K562 (cell line): Measurements from ENCODE around the gene CEP85L. TPM values are rescaled to one million over a fixed set of nuclear protein-coding genes. Genes with fewer than 3 reads are reported as not detected.
A peak's percentile ranks its signal among the peaks of the same experiment; 100 is the strongest.

ENCODE experiments used
- ATAC-seq: fragments of 200-7000 bp; cut with Tn5 transposase; 3 replicates; pipeline ENCODE4 v1.9.1; 2020; ENCODE audit warnings: moderate library complexity
- BruUV-seq: library from RNA; stranded (reverse); fragments of 400-500 nt; replicated peaks from 2 replicates; lab custom pipeline; 2021; lab: Mats Ljungman, UMichigan
- CTCF ChIA-PET: fragments of 300-600 bp; formaldehyde crosslinking; extraction: SDS; loops from one replicate; lab custom pipeline; 2021; ENCODE audit warnings: low intra/inter-chr PET ratio; lab: Yijun Ruan, JAX
- POLR2A ChIA-PET: fragments of 300-600, 350-650 bp; sonication (Branson Sonifier 250); formaldehyde crosslinking; extraction: SDS; loops from one replicate; lab custom pipeline; 2021; ENCODE audit warnings: antibody characterized with exemption, inconsistent platforms; lab: Yijun Ruan, JAX
- DNase-seq, 4 experiments: peaks; one replicate each; pipeline versions ENCODE4 v3.0.0 to v3.0.0-alpha.2; 2011 to 2018; ENCODE audit warnings: low spot score in 3 of 4, mixed read lengths in 3 of 4; ENCODE audit errors: extremely low read depth in 1 of 4
- FAIRE-seq: peaks from 2 replicates; lab custom pipeline; 2011; peaks lifted over from hg19 to GRCh38; lab: Jason Lieb, UNC
- H2AFZ ChIP-seq: 2 replicates; pipeline ENCODE4 v1.6.0; 2011; ENCODE audit warnings: low read depth, low read length, control low read depth, inconsistent platforms
- H3K27ac ChIP-seq: fragments of 200-600 bp; 3 replicates; pipeline ENCODE4 v1.8.0; 2011; ENCODE audit warnings: low read depth, mild to moderate bottlenecking, control low read depth, inconsistent platforms, low read length, moderate library complexity, mixed read lengths; ENCODE audit errors: extremely low read depth
- H3K27me3 ChIP-seq, 2 experiments: fragments of 300-600 bp in 1 of 2; 2 replicates in 1 of 2; 3 replicates in 1 of 2; pipeline versions ENCODE4 v1.6.0 to v1.8.0; 2011; ENCODE audit warnings: inconsistent platforms in 2 of 2, low read length in 2 of 2, mild to moderate bottlenecking in 1 of 2, mixed read lengths in 1 of 2, moderate library complexity in 1 of 2; ENCODE audit not compliant: control insufficient read depth in 2 of 2, insufficient read depth in 2 of 2
- H3K36me3 ChIP-seq: fragments of 300-600 bp; 3 replicates; pipeline ENCODE4 v1.8.0; 2011; ENCODE audit warnings: mild to moderate bottlenecking, low read length, inconsistent platforms; ENCODE audit not compliant: control insufficient read depth, insufficient read depth
- H3K4me1 ChIP-seq, 2 experiments: fragments of 200-600 bp in 1 of 2; replicated peaks in 1 of 2; 2 replicates in 1 of 2; 3 replicates in 1 of 2; pipeline versions ENCODE4 v1.5.1 to v1.8.0; 2011; ENCODE audit warnings: inconsistent platforms in 2 of 2, low read length in 2 of 2, mild to moderate bottlenecking in 1 of 2, mixed read lengths in 1 of 2, moderate library complexity in 1 of 2; ENCODE audit not compliant: control insufficient read depth in 2 of 2, insufficient read depth in 2 of 2
- H3K4me2 ChIP-seq: 2 replicates; pipeline ENCODE4 v1.6.1; 2011; ENCODE audit warnings: low read length, control low read depth, inconsistent platforms, mixed read lengths; ENCODE audit not compliant: insufficient read depth
- H3K4me3 ChIP-seq: fragments of 200-600 bp; sonication (generic), shearing (Covaris generic); 2 replicates; pipeline ENCODE4 v1.5.1; 2016; ENCODE audit warnings: control low read depth, inconsistent platforms
- H3K79me2 ChIP-seq: fragments of 200-600 bp; 3 replicates; pipeline ENCODE4 v1.8.0; 2011; ENCODE audit warnings: low read length, inconsistent platforms; ENCODE audit not compliant: control insufficient read depth, insufficient read depth
- H3K9ac ChIP-seq, 2 experiments: 2 replicates each; pipeline versions ENCODE4 v1.6.0 to v1.6.1; 2011; ENCODE audit warnings: low read depth in 2 of 2, low read length in 2 of 2, control low read depth in 1 of 2, inconsistent platforms in 1 of 2, mild to moderate bottlenecking in 1 of 2, mixed read lengths in 1 of 2; ENCODE audit not compliant: insufficient read depth in 1 of 2
- H3K9me1 ChIP-seq: one replicate; pipeline ENCODE4 v1.6.0; 2011; ENCODE audit warnings: inconsistent platforms, mild to moderate bottlenecking, low read length, moderate library complexity; ENCODE audit not compliant: control insufficient read depth, insufficient read depth
- H3K9me3 ChIP-seq: replicated peaks from 2 replicates; pipeline ENCODE4 v1.5.1; 2011; ENCODE audit warnings: low read depth, low read length, inconsistent platforms; ENCODE audit not compliant: control insufficient read depth, insufficient read depth
- H4K20me1 ChIP-seq: replicated peaks from 2 replicates; pipeline ENCODE4 v1.6.1; 2011; ENCODE audit warnings: low read length, inconsistent platforms, mixed read lengths; ENCODE audit not compliant: control insufficient read depth, insufficient read depth
- AFF4 ChIP-seq: sonication (generic); formaldehyde crosslinking; IDR thresholded peaks from 2 replicates; pipeline ENCODE4 v1.8.0; 2023; ENCODE audit warnings: mild to moderate bottlenecking, missing genetic modification reagents
- BRF1 ChIP-seq: IDR thresholded peaks from 3 replicates; pipeline ENCODE4 v1.6.1; 2011; ENCODE audit warnings: borderline replicate concordance, mild to moderate bottlenecking; ENCODE audit not compliant: insufficient read length; ENCODE audit errors: extremely low read depth
- MCM7 ChIP-seq, 2 experiments: fragments of 450-650 bp; IDR thresholded peaks; 2 replicates each; pipeline ENCODE4 v1.6.1; 2016 to 2018
- NFIC ChIP-seq: fragments of 450-650 bp; IDR thresholded peaks from 2 replicates; pipeline ENCODE4 v1.6.1; 2017; ENCODE audit warnings: mild to moderate bottlenecking, inconsistent platforms
- NR2F6 ChIP-seq: fragments of 450-650 bp; formaldehyde crosslinking; IDR thresholded peaks from 2 replicates; pipeline ENCODE4 v1.4.0; 2020; ENCODE audit warnings: mild to moderate bottlenecking
- PBX2 ChIP-seq, 2 experiments: IDR thresholded peaks in 1 of 2; conservative IDR thresholded peaks in 1 of 2; 2 replicates each; pipeline ENCODE4 v1.6.1; 2016; ENCODE audit warnings: low read depth in 2 of 2, mild to moderate bottlenecking in 1 of 2, missing compliant biosample characterization in 1 of 2, missing genetic modification characterization in 1 of 2, moderate library complexity in 1 of 2
- TCFL5 ChIP-seq: fragments of 250-450 bp; sonication (Bioruptor Pico); conservative IDR thresholded peaks from 2 replicates; pipeline ENCODE4 v1.6.1; 2021; ENCODE audit warnings: mild to moderate bottlenecking, moderate library complexity, matching md5 sums
- WGBS: fragments of 100-300 bp; shearing (Covaris generic); methylation state at CpG from one replicate; pipeline ENCODE4 v1.1.6; 2016; ENCODE audit warnings: low coverage, mixed read lengths; ENCODE audit not compliant: insufficient coverage; ENCODE audit errors: missing lambda C conversion rate; 5-methylcytosine and 5-hydroxymethylcytosine counted together
- in situ Hi-C: fragments of 300-500 bp; cut with MboI; formaldehyde crosslinking; loops from 4 replicates; pipeline ENCODE4 v1.15.0; 2018; ENCODE audit warnings: inconsistent platforms, mixed read lengths
- intact Hi-C: fragments of 100-400 bp; cut with micrococcal nuclease; formaldehyde crosslinking; loops from 2 replicates; pipeline ENCODE4 v1.14.2; 2022
- polyA plus RNA-seq, 8 experiments: library from polyadenylated mRNA; depleted of rRNA in 4 of 8; stranded (reverse) in 5 of 8; unstranded in 3 of 8; fragments of >200 nt; fragmentation: Nextera tagmentation in 2 of 8; fragmentation: Illumina TruSeq in 1 of 8; extraction: Ambion mirVana in 2 of 8; extraction: Trizol in 1 of 8; gene quantifications; 2 replicates each; pipeline versions ENCODE4 v1.2.1 to v1.2.3, GENCODE V29; 2011 to 2014; ENCODE audit warnings: inconsistent platforms in 1 of 8, missing spikeins in 1 of 8
- total RNA-seq, 7 experiments: library from RNA; depleted of rRNA in 6 of 7; stranded (reverse); fragments of >200 nt in 6 of 7; fragmentation: Illumina TruSeq in 2 of 7; extraction: Trizol in 2 of 7; gene quantifications; 2 replicates each; pipeline versions ENCODE4 v1.2.1 to v1.2.3, GENCODE V29; 2011 to 2021; ENCODE audit warnings: low replicate concordance in 1 of 7
- TF ChIP-seq, protein P1 (sequence below): IDR thresholded peaks from 2 replicates; pipeline ENCODE4 v1.6.1; 2011; ENCODE audit warnings: borderline replicate concordance, low read depth, mild to moderate bottlenecking, moderate library complexity, low read length; ENCODE audit not compliant: insufficient read depth, poor library complexity, severe bottlenecking
- TF ChIP-seq, protein P2 (sequence below): fragments of 250-450 bp; sonication (Bioruptor Pico); IDR thresholded peaks from 2 replicates; pipeline ENCODE4 v1.8.0; 2021; ENCODE audit warnings: moderate library complexity, mild to moderate bottlenecking, inconsistent platforms

CEP85L gene
- total and polyA plus RNA-seq, 9 of the 15 experiments (the other 6 are each of a cell fraction or from before 2014, with no cell fraction given): 4.5 to 15.8 (median 8.3) TPM

- 37% methylated on average over 3 of the region's 3 CpGs for WGBS
- Histone ChIP-seq H3K9me1 (no peaks in the 10 kb centered on the region), H3K4me1 (peaks cover 3 to 10% of the 10 kb centered on the region in 2 experiments; a peak in 2 of 5 replicates), H3K4me2 (no peak overlapping the region), H3K9me3 (no peaks in the 10 kb centered on the region), H4K20me1 (no peaks in the 10 kb centered on the region), H2AFZ (no peak overlapping the region), H3K27me3 (no peaks in the 10 kb centered on the region), H3K36me3 (peaks cover 6% of the 10 kb centered on the region; the same call in 2 of the 3 replicates), H3K79me2 (no peaks in the 10 kb centered on the region), H3K4me3 (no peak overlapping the region), H3K27ac (no peak overlapping the region), H3K9ac (no peak overlapping the region)
- DNase-seq: peak in 3 of 4 experiments; percentile 11 to 41 (median 16)
- intact Hi-C loops (loop anchor here (1.0 to 5.0 kb wide), 3 partner anchors 42 to 224 kb away; no protein-coding TSS in a partner anchor), in situ Hi-C loops (no loop called here)
- ChIA-PET CTCF (interaction anchor here (0.9 kb wide), 1 partner anchor 226 kb away, joined by 5 read pairs; no protein-coding TSS in a partner anchor), POLR2A (no interaction called here)
- no peak for ATAC-seq
- no peak for FAIRE-seq
- no TSS peak for BruUV-seq
- TF ChIP-seq PBX2 (CRISPR knock-in tag; IDR thresholded peaks at IDR 0.05; ENCODE audit: low read depth): no peak
- no peak for TF ChIP-seq PBX2 (tag; conservative IDR thresholded peaks at IDR 0.05; ENCODE audit: low read depth)
- no peak for TF ChIP-seq TCFL5 (CRISPR knock-in tag)
- TF ChIP-seq BRF1: no peak
- TF ChIP-seq, protein P1, sequence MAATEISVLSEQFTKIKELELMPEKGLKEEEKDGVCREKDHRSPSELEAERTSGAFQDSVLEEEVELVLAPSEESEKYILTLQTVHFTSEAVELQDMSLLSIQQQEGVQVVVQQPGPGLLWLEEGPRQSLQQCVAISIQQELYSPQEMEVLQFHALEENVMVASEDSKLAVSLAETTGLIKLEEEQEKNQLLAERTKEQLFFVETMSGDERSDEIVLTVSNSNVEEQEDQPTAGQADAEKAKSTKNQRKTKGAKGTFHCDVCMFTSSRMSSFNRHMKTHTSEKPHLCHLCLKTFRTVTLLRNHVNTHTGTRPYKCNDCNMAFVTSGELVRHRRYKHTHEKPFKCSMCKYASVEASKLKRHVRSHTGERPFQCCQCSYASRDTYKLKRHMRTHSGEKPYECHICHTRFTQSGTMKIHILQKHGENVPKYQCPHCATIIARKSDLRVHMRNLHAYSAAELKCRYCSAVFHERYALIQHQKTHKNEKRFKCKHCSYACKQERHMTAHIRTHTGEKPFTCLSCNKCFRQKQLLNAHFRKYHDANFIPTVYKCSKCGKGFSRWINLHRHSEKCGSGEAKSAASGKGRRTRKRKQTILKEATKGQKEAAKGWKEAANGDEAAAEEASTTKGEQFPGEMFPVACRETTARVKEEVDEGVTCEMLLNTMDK: peak; percentile 42
- TF ChIP-seq MCM7 (IDR thresholded peaks at IDR 0.05): no peak
- no peak for TF ChIP-seq AFF4
- TF ChIP-seq NR2F6: no peak
- no peak for TF ChIP-seq NFIC
- TF ChIP-seq, protein P2, sequence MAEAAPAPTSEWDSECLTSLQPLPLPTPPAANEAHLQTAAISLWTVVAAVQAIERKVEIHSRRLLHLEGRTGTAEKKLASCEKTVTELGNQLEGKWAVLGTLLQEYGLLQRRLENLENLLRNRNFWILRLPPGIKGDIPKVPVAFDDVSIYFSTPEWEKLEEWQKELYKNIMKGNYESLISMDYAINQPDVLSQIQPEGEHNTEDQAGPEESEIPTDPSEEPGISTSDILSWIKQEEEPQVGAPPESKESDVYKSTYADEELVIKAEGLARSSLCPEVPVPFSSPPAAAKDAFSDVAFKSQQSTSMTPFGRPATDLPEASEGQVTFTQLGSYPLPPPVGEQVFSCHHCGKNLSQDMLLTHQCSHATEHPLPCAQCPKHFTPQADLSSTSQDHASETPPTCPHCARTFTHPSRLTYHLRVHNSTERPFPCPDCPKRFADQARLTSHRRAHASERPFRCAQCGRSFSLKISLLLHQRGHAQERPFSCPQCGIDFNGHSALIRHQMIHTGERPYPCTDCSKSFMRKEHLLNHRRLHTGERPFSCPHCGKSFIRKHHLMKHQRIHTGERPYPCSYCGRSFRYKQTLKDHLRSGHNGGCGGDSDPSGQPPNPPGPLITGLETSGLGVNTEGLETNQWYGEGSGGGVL (CRISPR knock-in tag): no peak
These were observed 142.3 kb downstream of the CEP85L start for GRCh38 chr6:118509009-118509617.
